Caco-2 (cell line): Measurements from ENCODE around the gene PTPRG. TPM values are rescaled to one million over a fixed set of nuclear protein-coding genes. Genes with fewer than 3 reads are reported as not detected.

Experiments used
- BruUV-seq: library from RNA; stranded (reverse); fragments of 400-500 nt; replicated peaks from 2 replicates; lab custom pipeline; 2021; lab: Mats Ljungman, UMichigan
- CTCF ChIA-PET: fragments of 300-600 bp; sonication (Branson Sonifier 250); formaldehyde crosslinking; loops from one replicate; lab custom pipeline; 2022; ENCODE audit warnings: antibody characterized with exemption; lab: Charles Lee
- POLR2A ChIA-PET: fragments of 300-600 bp; sonication (Branson Sonifier 250); formaldehyde crosslinking; loops from one replicate; lab custom pipeline; 2022; ENCODE audit warnings: antibody characterized with exemption; lab: Charles Lee
- DNase-seq, 2 experiments: peaks; one replicate each; pipeline versions ENCODE4 v3.0.0 to v3.0.0-alpha.2; 2020 to 2022
- H3K27me3 ChIP-seq: replicated peaks from 2 replicates; pipeline ENCODE4 v1.6.0; 2011; ENCODE audit warnings: low read length; ENCODE audit not compliant: control insufficient read depth, insufficient read depth
- H3K36me3 ChIP-seq: 2 replicates; pipeline ENCODE4 v1.5.1; 2011; ENCODE audit warnings: low read length; ENCODE audit not compliant: control insufficient read depth, insufficient read depth
- H3K4me1 ChIP-seq: fragments of 250-450 bp; sonication (Bioruptor Pico); 2 replicates; pipeline ENCODE4 v1.5.1; 2020; ENCODE audit warnings: mild to moderate bottlenecking
- H3K4me3 ChIP-seq: 2 replicates; pipeline ENCODE4 v1.5.1; 2011; ENCODE audit warnings: low read depth, mild to moderate bottlenecking, control low read depth, low read length
- H3K9me3 ChIP-seq: fragments of 250-450 bp; sonication (Bioruptor Pico); 2 replicates; pipeline ENCODE4 v1.5.1; 2020; ENCODE audit warnings: mild to moderate bottlenecking, moderate library complexity
- H3K27ac Mint-ChIP-seq: one replicate; pipeline ENCODE4 v1.8.0; 2022; ENCODE audit warnings: mixed read lengths; ENCODE audit not compliant: unreplicated experiment
- H3K27me3 Mint-ChIP-seq: one replicate; pipeline ENCODE4 v1.8.0; 2022; ENCODE audit warnings: mixed read lengths; ENCODE audit not compliant: insufficient read depth, unreplicated experiment
- H3K36me3 Mint-ChIP-seq: one replicate; pipeline ENCODE4 v1.8.0; 2022; ENCODE audit warnings: mild to moderate bottlenecking, mixed read lengths; ENCODE audit not compliant: insufficient read depth, unreplicated experiment
- H3K4me1 Mint-ChIP-seq: one replicate; pipeline ENCODE4 v1.8.0; 2022; ENCODE audit warnings: low read depth, mixed read lengths; ENCODE audit not compliant: unreplicated experiment
- H3K4me3 Mint-ChIP-seq: one replicate; pipeline ENCODE4 v1.8.0; 2022; ENCODE audit warnings: mild to moderate bottlenecking, moderate library complexity, mixed read lengths; ENCODE audit not compliant: unreplicated experiment
- H3K9me3 Mint-ChIP-seq: one replicate; pipeline ENCODE4 v1.8.0; 2022; ENCODE audit warnings: mixed read lengths; ENCODE audit not compliant: unreplicated experiment
- intact Hi-C: fragments of 100-400 bp; cut with micrococcal nuclease; formaldehyde crosslinking; loops from one replicate; pipeline ENCODE4 v1.10.0; 2022; ENCODE audit not compliant: unreplicated experiment
- total RNA-seq: library from RNA; stranded (reverse); gene quantifications from 2 replicates; pipeline ENCODE4 v1.2.3, GENCODE V29; 2022
- TF ChIP-seq, protein P1 (sequence below), 2 experiments: fragments of 200-600 bp in 1 of 2; IDR thresholded peaks; 1 replicate in 1 of 2; 2 replicates in 1 of 2; pipeline versions ENCODE4 v1.5.1 to v1.8.0; 2011 to 2022; ENCODE audit warnings: antibody characterized with exemption in 1 of 2, control low read depth in 1 of 2, inconsistent platforms in 1 of 2, low read depth in 1 of 2, low read length in 1 of 2, mild to moderate bottlenecking in 1 of 2, moderate library complexity in 1 of 2; ENCODE audit not compliant: insufficient read depth in 1 of 2, severe bottlenecking in 1 of 2, unreplicated experiment in 1 of 2

The PTPRG gene
- total RNA-seq, 1 experiment from 2014 or later = 46.4 TPM

DNA sequence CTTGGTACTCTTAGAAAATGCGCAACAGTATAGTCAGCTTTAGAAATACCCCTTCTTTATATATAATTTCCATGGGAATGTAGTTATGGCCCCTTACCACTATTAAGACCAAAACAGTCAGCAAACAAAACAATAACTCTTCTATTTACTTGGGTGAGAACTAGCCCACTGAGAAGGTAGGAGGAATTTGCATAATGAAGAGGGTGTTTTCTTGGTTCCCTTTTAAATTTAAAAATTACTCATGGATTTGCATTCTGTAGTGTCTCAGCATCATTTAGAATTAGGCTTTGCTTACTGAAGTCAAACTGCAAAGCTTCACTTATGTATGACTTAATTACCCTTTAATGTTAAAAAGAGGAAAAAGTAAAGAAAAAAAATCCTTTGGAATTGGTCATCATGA is 350.8 kb downstream of the PTPRG start:
- Histone ChIP-seq H3K36me3 (no peaks in the 10 kb centered on the region), H3K4me3 (no peak overlapping the region), H3K9me3 (no peaks in the 10 kb centered on the region), H3K4me1 (no peaks in the 10 kb centered on the region), H3K27me3 (no peaks in the 10 kb centered on the region)
- no peak for DNase-seq
- Mint-ChIP-seq H3K27me3 (no peaks in the 10 kb centered on the region), H3K27ac (no peak overlapping the region), H3K36me3 (no peaks in the 10 kb centered on the region), H3K4me3 (no peak overlapping the region), H3K9me3 (no peaks in the 10 kb centered on the region), H3K4me1 (no peaks in the 10 kb centered on the region)
- ChIA-PET CTCF (no interaction called here), POLR2A (no interaction called here)
- intact Hi-C loops = no loop called here
- no TSS peak for BruUV-seq
- TF ChIP-seq, protein P1, sequence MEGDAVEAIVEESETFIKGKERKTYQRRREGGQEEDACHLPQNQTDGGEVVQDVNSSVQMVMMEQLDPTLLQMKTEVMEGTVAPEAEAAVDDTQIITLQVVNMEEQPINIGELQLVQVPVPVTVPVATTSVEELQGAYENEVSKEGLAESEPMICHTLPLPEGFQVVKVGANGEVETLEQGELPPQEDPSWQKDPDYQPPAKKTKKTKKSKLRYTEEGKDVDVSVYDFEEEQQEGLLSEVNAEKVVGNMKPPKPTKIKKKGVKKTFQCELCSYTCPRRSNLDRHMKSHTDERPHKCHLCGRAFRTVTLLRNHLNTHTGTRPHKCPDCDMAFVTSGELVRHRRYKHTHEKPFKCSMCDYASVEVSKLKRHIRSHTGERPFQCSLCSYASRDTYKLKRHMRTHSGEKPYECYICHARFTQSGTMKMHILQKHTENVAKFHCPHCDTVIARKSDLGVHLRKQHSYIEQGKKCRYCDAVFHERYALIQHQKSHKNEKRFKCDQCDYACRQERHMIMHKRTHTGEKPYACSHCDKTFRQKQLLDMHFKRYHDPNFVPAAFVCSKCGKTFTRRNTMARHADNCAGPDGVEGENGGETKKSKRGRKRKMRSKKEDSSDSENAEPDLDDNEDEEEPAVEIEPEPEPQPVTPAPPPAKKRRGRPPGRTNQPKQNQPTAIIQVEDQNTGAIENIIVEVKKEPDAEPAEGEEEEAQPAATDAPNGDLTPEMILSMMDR (IDR thresholded peaks at IDR 0.05; ENCODE audit: insufficient read depth in 1 of 2, low read depth in 1 of 2, low read length in 1 of 2, severe bottlenecking in 1 of 2, unreplicated experiment in 1 of 2) = no peak

DNA sequence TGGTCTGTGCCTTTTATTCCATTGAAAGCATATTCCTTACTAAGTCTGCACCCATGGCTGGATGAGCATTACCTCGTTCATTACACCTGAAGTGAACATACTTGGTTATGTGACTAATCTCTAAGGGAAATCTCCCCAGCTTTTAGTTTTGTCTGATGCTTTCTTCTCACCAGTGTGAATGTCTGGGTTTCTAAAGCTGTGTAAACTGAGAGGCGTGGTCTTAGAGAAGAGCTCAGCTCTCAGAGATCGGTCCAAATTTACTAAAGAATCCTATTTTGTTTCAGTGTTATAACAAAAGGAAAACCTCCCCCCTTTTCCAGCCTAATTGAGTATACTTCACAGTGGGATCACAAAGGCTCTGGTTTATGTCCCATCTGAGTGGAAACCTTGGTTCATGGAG is 352.3 kb downstream of the PTPRG start:
- Mint-ChIP-seq H3K4me1 (no peaks in the 10 kb centered on the region), H3K36me3 (no peaks in the 10 kb centered on the region), H3K4me3 (no peak overlapping the region), H3K9me3 (no peaks in the 10 kb centered on the region), H3K27ac (no peak overlapping the region), H3K27me3 (no peaks in the 10 kb centered on the region)
- Histone ChIP-seq H3K9me3 (no peaks in the 10 kb centered on the region), H3K36me3 (no peaks in the 10 kb centered on the region), H3K4me3 (no peak overlapping the region), H3K4me1 (no peaks in the 10 kb centered on the region), H3K27me3 (no peaks in the 10 kb centered on the region)
- BruUV-seq = no TSS peak
- DNase-seq = no peak
- ChIA-PET CTCF (no interaction called here), POLR2A (no interaction called here)
- intact Hi-C loops = no loop called here
- TF ChIP-seq, protein P1 (IDR thresholded peaks at IDR 0.05; ENCODE audit: insufficient read depth in 1 of 2, low read depth in 1 of 2, low read length in 1 of 2, severe bottlenecking in 1 of 2, unreplicated experiment in 1 of 2) = no peak

DNA sequence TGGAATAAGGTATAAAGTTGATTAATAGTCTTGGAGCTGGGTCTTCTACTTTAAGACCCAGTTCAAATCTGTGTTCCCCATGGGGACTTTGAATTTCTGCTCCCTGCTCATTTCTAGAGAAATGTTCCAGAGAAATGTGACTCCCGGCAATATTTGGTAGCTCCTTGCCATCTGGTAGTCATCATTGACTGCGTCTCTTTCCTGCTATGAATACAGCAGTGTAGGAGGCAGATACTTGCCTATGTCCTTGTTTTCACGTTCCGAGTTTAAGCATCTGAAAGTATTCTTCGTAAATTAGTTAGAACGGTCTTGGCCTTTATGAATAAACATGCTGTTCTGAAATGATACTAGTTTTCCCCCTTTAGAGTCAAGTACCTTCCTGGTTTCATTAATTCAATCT is 352.9 kb downstream of the PTPRG start:
- intact Hi-C loops = no loop called here
- Mint-ChIP-seq H3K4me3 (no peak overlapping the region), H3K36me3 (no peaks in the 10 kb centered on the region), H3K4me1 (no peaks in the 10 kb centered on the region), H3K27ac (no peak overlapping the region), H3K27me3 (no peaks in the 10 kb centered on the region), H3K9me3 (no peaks in the 10 kb centered on the region)
- ChIA-PET POLR2A (no interaction called here), CTCF (no interaction called here)
- TF ChIP-seq, protein P1 (IDR thresholded peaks at IDR 0.05; ENCODE audit: insufficient read depth in 1 of 2, low read depth in 1 of 2, low read length in 1 of 2, severe bottlenecking in 1 of 2, unreplicated experiment in 1 of 2) = no peak
- BruUV-seq = no TSS peak
- Histone ChIP-seq H3K4me1 (no peaks in the 10 kb centered on the region), H3K27me3 (no peaks in the 10 kb centered on the region), H3K4me3 (no peak overlapping the region), H3K9me3 (no peaks in the 10 kb centered on the region), H3K36me3 (no peaks in the 10 kb centered on the region)
- no peak for DNase-seq
